ENCODE results near the gene SPHK1.

GRCh38 chr17:76350463-76350862 lies 33.9 kb upstream of the SPHK1 start:
- TF ChIP-seq CTCF (IDR thresholded peaks at IDR 0.05) = no peak
- TF ChIP-seq POLR2AphosphoS5 (IDR thresholded peaks at IDR 0.05) = no peak
